Measurements from ENCODE around the gene RGSL1. TPM values are rescaled to one million over a fixed set of nuclear protein-coding genes. Genes with fewer than 3 reads are reported as not detected.

The RGSL1 gene
- total and polyA plus RNA-seq, 9 of the 15 experiments (the other 6 are each of a cell fraction or from before 2014, with no cell fraction given) = 0.03 TPM; not detected in 8

DNA sequence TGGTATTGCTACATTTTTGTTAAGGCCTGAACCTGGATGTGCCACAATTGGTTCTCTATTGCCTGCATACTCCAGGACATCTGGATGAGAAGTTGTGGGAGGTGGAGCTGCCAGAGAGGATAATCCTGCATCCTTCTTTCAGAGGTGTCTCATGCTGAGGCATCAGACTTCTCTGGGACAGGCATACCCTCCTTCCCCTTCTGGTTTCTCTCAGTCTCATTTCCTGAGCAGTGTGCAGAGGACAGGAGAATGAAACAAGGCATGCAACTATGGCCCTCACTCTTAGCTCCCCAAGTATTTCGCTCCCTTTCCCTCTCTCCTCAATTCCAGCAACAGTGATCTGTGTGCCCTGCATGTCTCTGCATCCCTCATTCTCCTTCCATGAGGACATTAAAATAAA, 7.6 kb upstream of the RGSL1 start:
- Histone ChIP-seq H3K4me3 (no peak overlapping the region), H4K20me1 (replicated peaks; ENCODE audit: control insufficient read depth, insufficient read depth, low read length) (0 out of 2 replicates have a peak, but pooled peaks cover 4% of the 10 kb centered on the region), H3K27ac (ENCODE audit: extremely low read depth, low read depth, low read length) (no peak overlapping the region), H3K79me2 (ENCODE audit: control insufficient read depth, insufficient read depth, low read length) (no peaks in the 10 kb centered on the region), H3K27me3 (ENCODE audit: control insufficient read depth in 2 of 2, insufficient read depth in 2 of 2, low read length in 2 of 2) (peaks cover 7 to 10% of the 10 kb centered on the region in 2 experiments), H3K9me3 (replicated peaks; ENCODE audit: control insufficient read depth, insufficient read depth, low read depth, low read length) (0 out of 2 replicates have a peak, but pooled peaks cover 3% of the 10 kb centered on the region), H3K9ac (ENCODE audit: insufficient read depth in 1 of 2, low read depth in 2 of 2, low read length in 2 of 2) (no peak overlapping the region), H2AFZ (ENCODE audit: low read depth, low read length) (no peak overlapping the region), H3K9me1 (ENCODE audit: control insufficient read depth, insufficient read depth, low read length) (no peaks in the 10 kb centered on the region), H3K36me3 (ENCODE audit: control insufficient read depth, insufficient read depth, low read length) (no peaks in the 10 kb centered on the region), H3K4me1 (replicated peaks in 1 of 2; ENCODE audit: control insufficient read depth in 2 of 2, insufficient read depth in 2 of 2, low read length in 2 of 2) (no peaks in the 10 kb centered on the region; a peak in 1 of 5 replicates), H3K4me2 (ENCODE audit: insufficient read depth, low read length) (no peak overlapping the region)
- WGBS (ENCODE audit: insufficient coverage, low coverage, missing lambda C conversion rate) = 0% methylated on average over 1 of the region's 1 CpG
- DNase-seq (ENCODE audit: extremely low read depth in 1 of 4, low spot score in 3 of 4) (no peak), FAIRE-seq (no peak), ATAC-seq (no peak)
- intact Hi-C loops (cut with micrococcal nuclease) = no loop called here
- ChIA-PET POLR2A (interaction anchor here (0.7 kb wide), 1 partner anchor 99 kb away, joined by 3 read pairs; no protein-coding TSS in a partner anchor), CTCF (ENCODE audit: low intra/inter-chr PET ratio) (no interaction called here)
- no TSS peak for BruUV-seq (replicated peaks)
- in situ Hi-C loops (cut with MboI) = no loop called here
- TF ChIP-seq ZNF764 (CRISPR knock-in tag; IDR thresholded peaks at IDR 0.05; ENCODE audit: low read depth) = no peak
- TF ChIP-seq, protein P1, sequence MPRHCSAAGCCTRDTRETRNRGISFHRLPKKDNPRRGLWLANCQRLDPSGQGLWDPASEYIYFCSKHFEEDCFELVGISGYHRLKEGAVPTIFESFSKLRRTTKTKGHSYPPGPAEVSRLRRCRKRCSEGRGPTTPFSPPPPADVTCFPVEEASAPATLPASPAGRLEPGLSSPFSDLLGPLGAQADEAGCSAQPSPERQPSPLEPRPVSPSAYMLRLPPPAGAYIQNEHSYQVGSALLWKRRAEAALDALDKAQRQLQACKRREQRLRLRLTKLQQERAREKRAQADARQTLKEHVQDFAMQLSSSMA (CRISPR knock-in tag; IDR thresholded peaks at IDR 0.05) = no peak
- no peak for TF ChIP-seq BRCA1 (IDR thresholded peaks at IDR 0.05)
- no peak for TF ChIP-seq BRCA1 (CRISPR knock-in tag; IDR thresholded peaks at IDR 0.05)
- TF ChIP-seq KDM1A (IDR thresholded peaks at IDR 0.05) = no peak
- TF ChIP-seq ZNF134 (CRISPR knock-in tag; conservative IDR thresholded peaks at IDR 0.05) = no peak
- TF ChIP-seq NR2F6 (CRISPR knock-in tag; IDR thresholded peaks at IDR 0.05) = no peak
- no peak for TF ChIP-seq HNRNPK (IDR thresholded peaks at IDR 0.05; ENCODE audit: low read depth, low read length, poor library complexity, severe bottlenecking)
- no peak for TF ChIP-seq NCOA6 (IDR thresholded peaks at IDR 0.05)
- TF ChIP-seq, protein P2, sequence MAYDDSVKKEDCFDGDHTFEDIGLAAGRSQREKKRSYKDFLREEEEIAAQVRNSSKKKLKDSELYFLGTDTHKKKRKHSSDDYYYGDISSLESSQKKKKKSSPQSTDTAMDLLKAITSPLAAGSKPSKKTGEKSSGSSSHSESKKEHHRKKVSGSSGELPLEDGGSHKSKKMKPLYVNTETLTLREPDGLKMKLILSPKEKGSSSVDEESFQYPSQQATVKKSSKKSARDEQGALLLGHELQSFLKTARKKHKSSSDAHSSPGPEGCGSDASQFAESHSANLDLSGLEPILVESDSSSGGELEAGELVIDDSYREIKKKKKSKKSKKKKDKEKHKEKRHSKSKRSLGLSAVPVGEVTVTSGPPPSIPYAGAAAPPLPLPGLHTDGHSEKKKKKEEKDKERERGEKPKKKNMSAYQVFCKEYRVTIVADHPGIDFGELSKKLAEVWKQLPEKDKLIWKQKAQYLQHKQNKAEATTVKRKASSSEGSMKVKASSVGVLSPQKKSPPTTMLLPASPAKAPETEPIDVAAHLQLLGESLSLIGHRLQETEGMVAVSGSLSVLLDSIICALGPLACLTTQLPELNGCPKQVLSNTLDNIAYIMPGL (CRISPR knock-in tag; IDR thresholded peaks at IDR 0.05) = no peak
- TF ChIP-seq BACH1 (tag; IDR thresholded peaks at IDR 0.05) = no peak
- no peak for TF ChIP-seq RBM15 (IDR thresholded peaks at IDR 0.05; ENCODE audit: insufficient read depth, low read length)
- TF ChIP-seq, protein P3, sequence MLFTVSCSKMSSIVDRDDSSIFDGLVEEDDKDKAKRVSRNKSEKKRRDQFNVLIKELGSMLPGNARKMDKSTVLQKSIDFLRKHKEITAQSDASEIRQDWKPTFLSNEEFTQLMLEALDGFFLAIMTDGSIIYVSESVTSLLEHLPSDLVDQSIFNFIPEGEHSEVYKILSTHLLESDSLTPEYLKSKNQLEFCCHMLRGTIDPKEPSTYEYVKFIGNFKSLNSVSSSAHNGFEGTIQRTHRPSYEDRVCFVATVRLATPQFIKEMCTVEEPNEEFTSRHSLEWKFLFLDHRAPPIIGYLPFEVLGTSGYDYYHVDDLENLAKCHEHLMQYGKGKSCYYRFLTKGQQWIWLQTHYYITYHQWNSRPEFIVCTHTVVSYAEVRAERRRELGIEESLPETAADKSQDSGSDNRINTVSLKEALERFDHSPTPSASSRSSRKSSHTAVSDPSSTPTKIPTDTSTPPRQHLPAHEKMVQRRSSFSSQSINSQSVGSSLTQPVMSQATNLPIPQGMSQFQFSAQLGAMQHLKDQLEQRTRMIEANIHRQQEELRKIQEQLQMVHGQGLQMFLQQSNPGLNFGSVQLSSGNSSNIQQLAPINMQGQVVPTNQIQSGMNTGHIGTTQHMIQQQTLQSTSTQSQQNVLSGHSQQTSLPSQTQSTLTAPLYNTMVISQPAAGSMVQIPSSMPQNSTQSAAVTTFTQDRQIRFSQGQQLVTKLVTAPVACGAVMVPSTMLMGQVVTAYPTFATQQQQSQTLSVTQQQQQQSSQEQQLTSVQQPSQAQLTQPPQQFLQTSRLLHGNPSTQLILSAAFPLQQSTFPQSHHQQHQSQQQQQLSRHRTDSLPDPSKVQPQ (CRISPR knock-in tag; IDR thresholded peaks at IDR 0.05; ENCODE audit: borderline replicate concordance) = no peak
- TF ChIP-seq, protein P4, sequence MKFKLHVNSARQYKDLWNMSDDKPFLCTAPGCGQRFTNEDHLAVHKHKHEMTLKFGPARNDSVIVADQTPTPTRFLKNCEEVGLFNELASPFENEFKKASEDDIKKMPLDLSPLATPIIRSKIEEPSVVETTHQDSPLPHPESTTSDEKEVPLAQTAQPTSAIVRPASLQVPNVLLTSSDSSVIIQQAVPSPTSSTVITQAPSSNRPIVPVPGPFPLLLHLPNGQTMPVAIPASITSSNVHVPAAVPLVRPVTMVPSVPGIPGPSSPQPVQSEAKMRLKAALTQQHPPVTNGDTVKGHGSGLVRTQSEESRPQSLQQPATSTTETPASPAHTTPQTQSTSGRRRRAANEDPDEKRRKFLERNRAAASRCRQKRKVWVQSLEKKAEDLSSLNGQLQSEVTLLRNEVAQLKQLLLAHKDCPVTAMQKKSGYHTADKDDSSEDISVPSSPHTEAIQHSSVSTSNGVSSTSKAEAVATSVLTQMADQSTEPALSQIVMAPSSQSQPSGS (CRISPR knock-in tag; IDR thresholded peaks at IDR 0.05) = no peak
- TF ChIP-seq, protein P5, sequence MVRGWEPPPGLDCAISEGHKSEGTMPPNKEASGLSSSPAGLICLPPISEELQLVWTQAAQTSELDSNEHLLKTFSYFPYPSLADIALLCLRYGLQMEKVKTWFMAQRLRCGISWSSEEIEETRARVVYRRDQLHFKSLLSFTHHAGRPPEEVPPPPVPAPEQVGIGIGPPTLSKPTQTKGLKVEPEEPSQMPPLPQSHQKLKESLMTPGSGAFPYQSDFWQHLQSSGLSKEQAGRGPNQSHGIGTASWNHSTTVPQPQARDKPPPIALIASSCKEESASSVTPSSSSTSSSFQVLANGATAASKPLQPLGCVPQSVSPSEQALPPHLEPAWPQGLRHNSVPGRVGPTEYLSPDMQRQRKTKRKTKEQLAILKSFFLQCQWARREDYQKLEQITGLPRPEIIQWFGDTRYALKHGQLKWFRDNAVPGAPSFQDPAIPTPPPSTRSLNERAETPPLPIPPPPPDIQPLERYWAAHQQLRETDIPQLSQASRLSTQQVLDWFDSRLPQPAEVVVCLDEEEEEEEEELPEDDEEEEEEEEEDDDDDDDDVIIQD (CRISPR knock-in tag; IDR thresholded peaks at IDR 0.05) = no peak
